Muscle of arm (tissue), 14 donors: ENCODE data around the gene CLEC4G. TPM values are rescaled to one million over a fixed set of nuclear protein-coding genes. Genes with fewer than 3 reads are reported as not detected.
"Not testable (repeated sequence)": the region's sequence is repeated elsewhere in the genome, so short reads cannot be mapped to it uniquely, and the experiment has no call there.

Source experiments
- DNase-seq: peaks from one replicate; pipeline ENCODE4 v3.0.0-alpha.2; 2013
- long read RNA-seq, 11 donors: transcript quantifications; one replicate each; lab custom pipeline, GENCODE V29; 2026
- polyA plus RNA-seq, 12 donors: library from polyadenylated mRNA; unstranded; fragments of 120-200 nt; gene quantifications; one replicate each; pipeline ENCODE4 v1.2.1, GENCODE V29; 2013; ENCODE audit not compliant: insufficient read length in 12 of 12

Gene CLEC4G, protein sequence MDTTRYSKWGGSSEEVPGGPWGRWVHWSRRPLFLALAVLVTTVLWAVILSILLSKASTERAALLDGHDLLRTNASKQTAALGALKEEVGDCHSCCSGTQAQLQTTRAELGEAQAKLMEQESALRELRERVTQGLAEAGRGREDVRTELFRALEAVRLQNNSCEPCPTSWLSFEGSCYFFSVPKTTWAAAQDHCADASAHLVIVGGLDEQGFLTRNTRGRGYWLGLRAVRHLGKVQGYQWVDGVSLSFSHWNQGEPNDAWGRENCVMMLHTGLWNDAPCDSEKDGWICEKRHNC
- under 1 TPM in 5 of 12 donors, not detected in 7; 0.19 to 0.47 (median 0.24) TPM for polyA plus RNA-seq
- long read RNA-seq, donor 1, result 0 reads
- long read RNA-seq, donor 2, result 0 reads
- long read RNA-seq, donor 3, result 0 reads
- long read RNA-seq, donor 4, result 0 reads
- long read RNA-seq, donor 5, result 0 reads
- long read RNA-seq, donor 6, result 0 reads
- long read RNA-seq, donor 7, result 0 reads
- long read RNA-seq, donor 8, result 0 reads
- long read RNA-seq, donor 9, result 0 reads
- long read RNA-seq, donor 10, result 0 reads
- long read RNA-seq, donor 11, result 0 reads

DNA sequence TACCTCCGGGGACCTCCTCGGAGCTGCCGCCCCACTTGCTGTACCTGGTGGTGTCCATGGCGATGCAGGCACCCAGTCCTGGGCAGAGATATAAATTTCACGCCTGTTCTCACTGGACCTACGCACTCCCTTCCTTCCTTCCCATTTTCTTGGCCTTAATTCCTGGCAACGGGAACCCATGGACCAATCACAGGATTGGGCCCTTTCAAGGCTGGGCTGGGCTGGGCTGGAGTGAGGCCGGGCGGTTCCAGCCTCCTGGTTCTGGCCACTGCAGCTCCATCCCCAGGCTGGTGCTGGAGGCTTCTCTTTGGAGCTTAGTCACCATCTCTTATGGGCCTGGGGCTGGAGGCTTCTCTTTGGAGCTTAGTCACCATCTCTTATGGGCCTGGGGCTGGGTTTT, at the start of gene CLEC4G:
Gene CLEC4G, minus strand, starts transcription at position 66 of the 400 bp plus-strand sequence. Its CDS starts 8 bp downstream, at position 58.
- no peak for DNase-seq

DNA sequence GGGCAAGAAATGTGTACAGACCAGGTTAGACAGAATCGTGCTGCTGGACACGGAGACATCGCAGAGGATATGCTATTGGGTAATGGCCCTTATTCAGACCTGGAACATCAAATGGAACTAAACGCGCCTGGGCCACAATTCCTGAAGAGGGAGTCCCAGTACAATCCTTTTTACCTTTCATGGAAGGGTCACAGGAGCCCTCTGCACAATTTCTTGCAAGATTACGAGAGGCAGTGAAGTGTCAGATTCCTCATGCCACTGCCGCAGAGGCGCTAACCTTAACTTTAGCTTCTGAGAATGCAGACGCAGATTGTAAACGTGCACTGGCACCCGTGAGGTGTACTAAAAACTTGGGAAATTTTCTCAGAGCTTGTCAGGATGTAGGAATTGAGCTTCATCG, 49.2 kb upstream of the CLEC4G start:
- no peak for DNase-seq

DNA sequence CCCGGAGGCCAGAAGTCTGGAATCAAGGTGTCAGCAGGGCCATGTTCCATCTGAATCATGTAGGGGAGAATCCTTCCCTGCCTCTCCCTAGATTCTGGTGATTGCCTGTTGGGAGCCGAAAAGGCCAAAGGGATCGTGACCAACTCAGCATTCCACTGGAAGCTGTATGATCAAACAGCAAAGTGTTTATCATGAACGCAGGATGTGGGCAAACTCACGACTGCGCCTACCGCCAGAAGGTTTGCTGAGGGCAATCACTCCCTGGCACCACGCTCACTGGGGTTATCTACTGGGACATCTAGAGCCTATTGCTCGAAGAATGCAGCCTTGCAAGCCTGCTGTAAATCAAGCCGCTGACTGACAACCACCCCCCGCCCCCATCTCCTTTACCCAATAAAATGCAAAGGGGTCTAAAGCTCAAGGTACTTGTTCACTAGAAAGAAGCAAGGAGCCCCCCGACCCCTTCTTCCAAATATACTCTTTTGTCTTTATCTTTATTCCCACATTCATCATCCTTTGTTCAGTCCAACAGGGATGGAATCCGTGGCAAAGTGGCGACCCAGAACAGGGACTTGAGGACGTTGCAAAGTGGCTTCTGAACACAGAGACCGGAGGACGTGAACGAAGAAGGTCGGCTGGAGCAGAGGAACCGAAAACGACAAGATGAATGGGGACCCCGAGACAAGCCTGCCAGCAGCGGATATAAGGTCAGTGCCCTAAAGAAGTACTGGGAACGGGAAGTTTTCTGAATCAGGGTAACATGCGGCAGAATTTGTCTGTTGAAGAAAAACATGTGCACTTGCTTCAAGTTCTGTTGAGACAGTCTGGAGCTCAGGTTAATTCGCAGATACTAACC, 47.9 kb upstream of the CLEC4G start:
- no peak for DNase-seq

DNA sequence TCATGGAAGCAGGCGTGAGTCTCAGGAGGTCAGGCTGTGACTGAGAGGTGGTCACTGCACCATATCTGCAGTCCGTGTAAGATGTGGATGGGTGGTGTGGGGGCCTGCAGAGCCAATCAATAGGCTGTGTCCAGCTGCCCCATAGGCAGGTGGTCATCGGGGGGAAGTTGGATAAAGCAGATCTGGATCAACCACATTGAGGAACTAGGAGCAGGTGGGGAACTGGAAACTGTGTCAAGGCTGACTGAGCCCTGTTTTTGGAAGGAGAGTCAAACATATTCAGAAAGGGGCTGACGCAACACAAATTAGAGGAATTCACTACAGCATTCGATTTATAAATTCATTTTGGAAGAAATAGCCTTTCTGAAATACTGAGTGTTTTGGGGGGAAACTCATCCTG, 46.2 kb upstream of the CLEC4G start:
- DNase-seq, result no peak

DNA sequence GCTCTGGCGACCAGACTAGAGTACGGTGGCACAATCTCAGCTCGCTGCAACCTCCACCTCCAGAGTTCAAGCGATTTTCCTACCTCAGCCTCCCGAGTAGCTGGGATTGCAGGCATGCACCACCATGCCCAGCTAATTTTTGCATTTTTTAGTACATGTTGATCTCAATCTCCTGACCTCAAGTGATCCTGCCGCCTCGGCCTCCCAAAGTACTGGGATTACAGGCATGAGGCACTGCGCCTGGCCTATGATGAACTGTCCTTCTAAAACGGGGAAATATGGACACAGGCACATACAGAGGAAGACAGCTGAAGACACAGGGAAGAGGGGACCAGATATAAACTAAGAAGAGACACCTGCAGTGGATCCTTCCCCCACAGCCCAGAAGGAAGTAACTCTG, 43.9 kb upstream of the CLEC4G start:
- DNase-seq, result no peak

DNA sequence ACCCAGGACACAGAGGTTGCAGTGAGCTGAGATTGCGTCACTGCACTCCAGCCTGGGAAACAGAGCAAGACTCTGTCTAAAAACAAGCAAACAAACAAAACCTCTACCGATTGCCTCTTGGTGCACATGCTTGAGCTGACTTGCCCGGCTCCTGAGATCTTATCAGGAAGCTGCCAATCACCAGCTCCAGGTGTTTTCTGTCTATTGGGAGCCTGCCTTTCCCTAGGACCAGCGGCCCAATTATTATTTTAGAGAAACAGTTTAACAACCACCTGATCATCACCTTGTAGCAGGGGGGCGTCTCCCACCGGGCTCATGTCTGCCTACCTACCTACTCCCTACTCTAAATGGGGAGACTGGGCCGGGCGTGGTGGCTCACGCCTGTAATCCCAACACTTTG, 41.9 kb upstream of the CLEC4G start:
- no peak for DNase-seq

DNA sequence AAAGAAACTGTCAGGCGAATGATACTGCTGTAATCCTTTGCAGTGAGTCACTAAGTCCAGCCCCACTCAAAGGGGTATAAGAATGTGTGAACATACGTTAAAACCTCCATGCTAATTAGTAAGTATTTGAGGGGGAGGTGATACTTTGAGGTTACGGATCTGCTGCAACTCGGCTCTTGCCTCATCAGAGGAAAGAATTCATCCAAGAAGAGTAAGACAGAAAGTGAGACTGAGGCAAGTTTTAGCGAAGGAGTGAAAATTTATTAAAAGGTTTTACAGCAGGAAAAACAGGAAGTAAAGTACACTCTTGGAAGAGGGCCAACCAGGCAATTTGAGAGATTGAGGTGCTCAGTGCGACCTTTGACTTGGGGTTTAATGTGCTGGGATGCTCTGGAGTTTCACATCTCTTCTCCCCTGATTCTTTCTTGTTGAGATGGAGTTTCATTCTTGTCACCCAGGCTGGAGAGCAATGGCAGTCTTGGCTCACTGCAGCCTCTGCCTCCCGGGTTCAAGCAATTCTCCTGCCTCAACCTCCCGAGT, 40.9 kb upstream of the CLEC4G start:
- no peak for DNase-seq

DNA sequence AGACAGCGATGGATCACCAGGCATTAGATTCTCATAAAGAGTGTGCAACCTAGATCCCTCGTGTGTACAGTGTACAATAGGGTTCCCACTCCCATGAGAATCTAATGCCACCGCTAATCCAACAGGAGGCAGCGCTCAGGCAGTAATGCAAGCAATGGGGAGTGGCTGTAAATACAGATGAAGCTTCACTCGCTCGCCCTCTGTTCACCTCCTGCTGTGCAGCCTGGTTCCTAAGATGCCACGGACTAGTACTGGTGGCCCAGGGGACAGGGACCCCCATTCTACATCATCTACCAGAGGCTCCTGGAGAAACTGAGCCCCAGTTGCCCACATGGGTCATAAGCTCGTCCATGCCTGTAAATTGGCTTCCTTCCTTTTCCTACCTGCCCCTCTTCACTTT, 39.2 kb upstream of the CLEC4G start:
- DNase-seq, result no peak

DNA sequence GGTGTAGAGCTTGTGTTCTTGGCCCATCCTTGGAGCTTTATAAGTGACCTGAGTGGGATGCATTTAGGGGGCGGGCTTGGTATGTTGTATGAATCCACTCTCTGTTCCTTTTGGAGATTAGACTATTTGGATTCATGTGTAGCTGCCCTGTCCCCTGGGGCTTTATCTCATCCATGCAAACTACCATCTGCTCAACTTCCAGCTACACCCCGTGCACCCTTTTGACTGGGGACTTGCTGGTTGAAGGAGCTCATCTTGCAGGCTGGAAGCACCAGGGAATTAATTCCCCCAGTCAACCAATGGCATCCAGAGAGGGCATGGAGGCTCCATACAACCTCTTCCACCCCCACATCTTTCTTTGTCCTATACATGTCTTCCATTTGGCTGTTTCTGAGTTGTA, 37.3 kb upstream of the CLEC4G start:
- DNase-seq, result no peak

DNA sequence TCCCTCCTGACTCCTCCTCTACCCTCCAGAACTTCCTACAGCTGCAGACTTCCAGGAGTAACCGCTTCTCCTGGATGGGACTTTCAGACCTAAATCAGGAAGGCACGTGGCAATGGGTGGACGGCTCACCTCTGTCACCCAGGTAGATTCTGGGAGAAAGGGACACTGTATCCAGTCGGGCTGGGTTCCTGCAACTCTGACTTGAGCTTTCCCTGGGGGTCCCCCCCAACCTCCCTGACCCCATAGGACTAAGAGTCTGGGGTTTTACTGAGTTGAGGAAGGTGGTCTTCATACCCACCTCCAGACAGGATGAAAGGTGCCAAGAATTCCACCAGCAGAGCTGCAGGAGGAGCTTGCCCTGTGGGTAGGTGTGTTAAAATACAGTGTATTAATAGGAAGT, 35.6 kb upstream of the CLEC4G start:
- DNase-seq, result no peak

DNA sequence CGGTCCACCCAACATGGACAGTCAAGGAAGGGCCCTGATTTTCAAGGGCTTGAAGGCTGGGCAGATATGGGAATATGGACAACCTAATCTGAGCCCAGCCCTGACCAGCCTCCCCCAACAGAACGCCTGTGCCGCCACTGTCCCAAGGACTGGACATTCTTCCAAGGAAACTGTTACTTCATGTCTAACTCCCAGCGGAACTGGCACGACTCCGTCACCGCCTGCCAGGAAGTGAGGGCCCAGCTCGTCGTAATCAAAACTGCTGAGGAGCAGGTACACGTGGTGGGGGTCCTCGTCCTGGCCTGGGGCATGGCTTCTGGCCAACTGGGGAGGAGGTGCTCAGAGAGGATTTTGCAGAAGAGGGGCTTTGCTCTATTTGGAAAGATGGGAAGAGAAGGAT, 34.6 kb upstream of the CLEC4G start:
- no peak for DNase-seq

DNA sequence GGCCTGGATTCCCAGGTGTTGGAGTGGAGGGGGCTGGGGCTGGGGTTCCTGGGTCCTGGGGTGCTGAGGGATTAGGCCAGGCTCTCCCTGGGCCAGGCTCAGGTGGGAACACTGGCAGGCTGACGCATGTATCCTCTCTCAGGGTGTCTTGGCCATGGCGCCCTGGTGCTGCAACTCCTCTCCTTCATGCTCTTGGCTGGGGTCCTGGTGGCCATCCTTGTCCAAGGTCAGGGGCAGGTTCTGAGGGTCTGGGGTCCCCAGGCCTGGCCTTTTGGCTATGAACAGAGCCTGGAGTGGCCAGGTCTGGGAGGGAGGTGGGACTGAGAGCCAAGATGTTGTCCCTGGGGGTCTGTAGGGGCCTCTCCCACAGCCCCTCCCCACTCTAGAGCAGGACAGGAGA, 33.1 kb upstream of the CLEC4G start:
- not testable (repeated sequence) for DNase-seq

DNA sequence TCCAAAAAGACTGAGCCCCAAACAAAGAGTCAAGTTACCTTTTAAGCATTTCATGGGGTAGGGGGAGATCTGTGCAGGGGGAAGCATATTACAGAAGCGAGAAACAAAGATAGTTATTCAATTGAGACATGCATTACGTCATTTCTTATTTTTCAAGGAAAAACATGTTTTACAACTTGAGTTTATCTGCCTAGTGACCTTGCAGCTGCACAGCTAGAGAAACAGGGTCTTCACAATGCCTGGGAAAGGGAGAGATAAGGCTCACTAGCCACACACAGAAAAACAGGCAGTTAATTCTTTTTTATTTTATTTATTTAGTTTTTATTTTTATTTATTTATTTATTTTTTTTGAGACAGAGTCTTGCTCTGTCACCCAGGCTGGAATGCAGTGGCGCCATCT, 32.2 kb upstream of the CLEC4G start:
- not testable (repeated sequence) for DNase-seq

DNA sequence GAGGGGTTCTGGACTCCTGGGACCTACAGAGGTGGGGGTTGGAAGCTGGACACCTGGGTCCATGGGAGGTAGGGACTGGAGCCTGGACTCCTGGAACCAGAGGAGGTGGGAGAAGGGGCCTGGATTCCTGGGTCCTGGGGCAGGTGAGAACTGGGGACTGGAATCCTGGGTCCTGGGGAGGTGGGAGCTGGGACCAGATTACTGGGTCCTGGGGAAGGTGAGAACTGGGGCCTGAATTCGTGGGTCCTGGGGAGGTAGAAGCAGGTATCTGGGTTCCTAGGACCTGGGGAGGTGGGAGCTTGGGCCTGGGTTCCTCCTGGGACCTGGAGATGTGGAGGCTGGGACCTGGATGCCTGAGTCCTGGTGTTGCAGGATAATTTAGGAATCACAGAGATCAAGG, 31.8 kb upstream of the CLEC4G start:
- DNase-seq, result no peak

DNA sequence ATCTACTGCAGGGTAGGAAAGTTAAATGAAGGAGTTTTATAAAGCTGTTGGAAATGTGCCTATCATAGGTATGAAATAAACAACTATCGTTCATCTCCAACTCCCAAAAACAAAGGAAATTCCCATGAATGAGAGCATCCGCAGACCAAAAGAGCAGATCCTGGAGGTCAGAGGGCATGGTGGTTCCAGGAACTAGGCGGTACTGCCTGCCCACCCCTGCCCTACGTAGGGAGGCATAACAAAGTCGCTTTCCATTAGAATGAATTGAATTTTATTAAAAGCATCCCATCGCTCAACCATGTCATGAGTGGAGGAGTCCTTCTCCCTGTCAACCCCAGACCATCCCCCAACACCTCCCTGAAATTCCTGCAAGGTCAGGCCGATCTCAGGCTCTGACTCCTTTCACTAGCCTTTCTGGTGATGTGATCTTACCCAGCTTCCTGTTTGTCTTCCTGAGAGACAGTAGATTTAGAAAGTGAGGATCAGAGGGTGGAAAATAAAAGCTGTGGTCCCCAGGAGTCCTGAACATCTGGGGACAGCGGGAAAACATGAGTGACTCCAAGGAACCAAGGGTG, 30.9 kb upstream of the CLEC4G start, which contains the start of gene CLEC4M:
Gene CLEC4M, plus strand, starts transcription at position 525 of the 575 bp plus-strand sequence. Its CDS starts 24 bp downstream, at position 549.
- no peak for DNase-seq

DNA sequence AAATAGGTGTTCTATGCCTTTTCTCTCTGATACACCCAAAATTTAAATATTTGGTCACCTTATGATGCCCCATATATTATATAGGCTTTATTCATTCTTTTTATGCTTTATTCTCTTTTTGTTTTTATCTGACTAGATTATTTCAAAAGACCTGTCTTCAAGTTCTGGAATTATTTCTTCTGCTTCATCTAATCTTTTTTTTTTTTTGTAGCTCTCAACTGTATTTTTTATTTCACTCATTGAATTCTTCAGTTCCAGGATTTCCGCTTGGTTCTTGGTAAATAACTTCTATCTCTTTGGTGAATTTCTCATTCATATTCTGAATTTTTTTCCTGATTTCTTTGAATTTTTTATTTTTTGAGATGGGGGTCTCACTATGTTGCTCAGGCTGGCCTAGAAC, 27.2 kb upstream of the CLEC4G start:
- no peak for DNase-seq

DNA sequence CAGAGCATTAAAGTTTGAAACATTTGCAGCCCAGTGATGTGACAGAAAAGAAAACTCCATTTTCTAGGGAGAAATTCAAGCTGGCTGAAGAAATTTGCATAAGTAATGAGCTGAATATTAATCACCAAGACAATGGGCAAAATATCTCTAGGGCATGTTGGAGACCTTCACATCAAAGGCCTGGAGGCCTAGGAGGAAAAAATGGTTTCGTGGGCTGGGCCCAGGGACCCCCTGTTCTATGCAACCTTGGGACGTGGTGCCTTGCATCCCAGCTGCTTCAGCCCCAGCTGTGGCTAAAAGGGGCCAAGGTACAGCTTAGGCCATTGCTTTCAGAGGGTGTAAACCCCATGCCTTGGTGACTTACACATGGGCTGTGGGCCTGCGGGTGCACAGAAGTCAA, 25.4 kb upstream of the CLEC4G start:
- no peak for DNase-seq

DNA sequence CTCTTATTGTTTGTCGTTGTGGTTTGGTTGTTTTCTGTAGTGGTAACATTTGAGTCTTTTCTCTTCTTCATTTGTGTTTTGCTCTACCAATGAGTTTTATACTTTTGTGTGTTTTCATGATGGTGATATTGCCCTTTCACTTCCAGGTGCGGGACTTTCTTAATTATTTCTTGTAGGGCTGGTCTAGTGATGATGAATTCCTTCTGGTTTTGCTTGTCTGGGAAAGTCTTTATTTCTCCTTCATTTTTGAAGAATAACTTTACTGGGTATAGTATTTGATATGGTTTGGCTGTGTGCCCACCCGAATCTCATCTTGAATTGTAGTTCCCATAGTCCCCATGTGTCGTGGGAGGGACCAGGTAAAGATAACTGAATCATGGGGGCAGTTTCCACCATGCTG, 24.3 kb upstream of the CLEC4G start:
- DNase-seq, result no peak

DNA sequence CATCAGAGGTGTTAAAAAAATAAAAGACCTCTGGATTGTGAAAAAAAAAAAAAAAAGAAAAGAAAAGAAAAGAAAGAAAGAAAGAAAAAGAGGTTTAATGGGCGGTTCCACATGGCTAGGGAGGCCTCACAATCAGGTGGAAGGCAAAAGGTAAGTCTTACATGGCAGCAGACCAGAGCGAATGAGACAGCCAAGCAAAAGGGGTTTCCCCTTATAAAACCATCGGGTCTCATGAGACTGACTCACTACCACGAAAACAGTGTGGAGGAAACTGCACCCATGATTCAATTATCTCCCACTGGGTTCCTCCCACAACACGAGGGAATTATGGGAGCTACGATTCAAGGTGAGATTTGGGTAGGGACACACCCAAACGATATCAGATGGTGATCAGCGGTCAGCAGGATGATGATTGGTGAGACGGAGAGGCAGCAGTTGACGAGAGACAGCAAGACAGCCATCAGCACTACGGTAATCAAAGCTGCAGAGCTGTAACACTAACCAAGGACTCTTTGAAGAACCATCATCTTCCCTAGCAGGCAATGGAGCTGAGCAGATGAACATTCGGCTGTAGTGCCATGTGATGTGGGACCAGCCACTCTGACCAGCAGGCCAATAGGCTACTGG, 19.4 kb upstream of the CLEC4G start:
- DNase-seq, result no peak

DNA sequence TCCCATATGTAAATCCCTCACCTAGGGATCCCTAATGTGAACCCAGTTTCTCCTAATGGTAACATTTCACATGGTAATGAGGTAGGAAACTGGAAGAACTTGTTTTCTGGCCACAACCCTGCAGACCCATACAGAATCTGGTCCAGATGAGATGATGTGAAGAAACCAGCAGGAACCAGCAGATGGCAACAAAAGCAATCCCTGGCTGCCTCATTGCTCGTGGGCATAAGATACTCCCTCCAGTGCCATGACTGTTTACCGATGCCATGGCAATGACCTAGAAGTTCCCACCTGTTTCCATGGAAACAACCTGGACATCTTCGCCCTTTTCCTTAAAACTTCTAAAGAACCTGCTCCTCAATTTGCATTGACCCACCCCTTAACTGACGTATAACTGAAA, 16.8 kb upstream of the CLEC4G start:
- DNase-seq, result no peak

DNA sequence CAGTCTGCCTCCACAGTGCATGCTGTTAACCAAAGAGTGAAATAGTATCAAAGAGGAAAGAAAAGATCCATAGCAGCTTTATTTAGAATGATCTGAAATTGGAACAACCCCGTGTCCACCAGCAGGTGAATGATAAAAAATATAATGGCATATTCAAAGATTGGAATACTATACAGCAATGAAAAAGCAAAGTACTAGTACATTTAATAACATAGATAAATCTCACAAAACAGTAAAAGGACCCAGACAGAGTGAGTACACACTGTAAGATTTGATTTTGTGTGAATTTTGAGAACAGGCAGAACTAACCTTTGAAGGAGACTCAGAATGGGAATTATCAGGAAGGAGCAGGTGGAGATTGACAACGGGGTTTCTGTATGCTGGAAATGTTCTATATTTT, 16.3 kb upstream of the CLEC4G start:
- DNase-seq, result no peak
